ENCODE results near the gene IL22. TPM values are rescaled to one million over a fixed set of nuclear protein-coding genes. Genes with fewer than 3 reads are reported as not detected.

IL22 gene
- total RNA-seq, 1 experiment from 2014 or later = not detected

- H4K20me1 ChIP-seq (ENCODE audit: control insufficient read depth, insufficient read depth, insufficient read length) = no peaks in the 10 kb centered on the region
- no peak overlapping the region for H3K23ac ChIP-seq (ENCODE audit: insufficient read length, low read depth, low read length)
- no peak overlapping the region for H3K56ac ChIP-seq (ENCODE audit: insufficient read length, low read depth, low read length)
- no peak overlapping the region for H2AK5ac ChIP-seq (ENCODE audit: insufficient read length, low read length)
- H2BK120ac ChIP-seq (ENCODE audit: low read depth, low read length, poor library complexity, severe bottlenecking) = no peak overlapping the region
- H2BK5ac ChIP-seq (ENCODE audit: insufficient read length, low read length) = no peak overlapping the region
- H3K4me1 ChIP-seq (ENCODE audit: insufficient read depth, low read length) = peaks cover 3% of the 10 kb centered on the region; the same call in 1 of the 2 replicates
- no peak overlapping the region for H2AFZ ChIP-seq (ENCODE audit: low read length)
- Mint-ChIP-seq H3K36me3 (ENCODE audit: insufficient read depth in 1 of 3, low read depth in 3 of 3) (no peaks in the 10 kb centered on the region), H3K9me3 (no peaks in the 10 kb centered on the region), H3K27ac (no peak overlapping the region), H3K4me3 (no peak overlapping the region), H3K4me1 (peaks cover 18 to 24% of the 10 kb centered on the region in 2 experiments), H3K27me3 (ENCODE audit: low read depth) (no peaks in the 10 kb centered on the region)
- no peak overlapping the region for H4K91ac ChIP-seq (ENCODE audit: insufficient read length, low read depth, low read length)
- no CpG with 5 or more reads among the region's 5 CpGs for WGBS (ENCODE audit: extremely low coverage, insufficient read length, low lambda C conversion rate)
- H2BK12ac ChIP-seq (ENCODE audit: insufficient read length, low read depth, low read length) = no peak overlapping the region
- H3K18ac ChIP-seq (ENCODE audit: insufficient read length, low read depth, low read length) = no peak overlapping the region
- H3K27ac ChIP-seq (ENCODE audit: insufficient read length, low read depth, low read length) = no peak overlapping the region
- H3K4me2 ChIP-seq (ENCODE audit: insufficient read depth, insufficient read length, low read length) = no peak overlapping the region
- H4K8ac ChIP-seq (replicated peaks; ENCODE audit: insufficient read length, low read depth, low read length) = no peak overlapping the region
- no peak overlapping the region for H4K5ac ChIP-seq (ENCODE audit: insufficient read length, low read depth, low read length)
- no peak overlapping the region for H3K9ac ChIP-seq (ENCODE audit: extremely low read depth, insufficient read length, low read length)
- H3K14ac ChIP-seq (ENCODE audit: insufficient read depth, low read length) = no peak overlapping the region
- H2BK20ac ChIP-seq (ENCODE audit: low read depth, low read length, poor library complexity, severe bottlenecking) = no peak overlapping the region
- no peak overlapping the region for H3K4ac ChIP-seq (ENCODE audit: low read depth, low read length)
- H3K27me3 ChIP-seq (ENCODE audit: insufficient read depth, low read length) = no peaks in the 10 kb centered on the region
- no peaks in the 10 kb centered on the region for H3K79me1 ChIP-seq (ENCODE audit: insufficient read depth, low read depth, low read length, poor library complexity, severe bottlenecking)
- DNase-seq = no peak
- no peaks in the 10 kb centered on the region for H3K79me2 ChIP-seq (ENCODE audit: insufficient read depth, low read length)
- TF ChIP-seq CTCF (conservative IDR thresholded peaks at IDR 0.05) = no peak
- no peak overlapping the region for H2BK15ac ChIP-seq (ENCODE audit: low read depth, low read length)
- H3T11ph ChIP-seq (ENCODE audit: low read length) = no peak overlapping the region
- no peaks in the 10 kb centered on the region for H3K9me3 ChIP-seq (ENCODE audit: control insufficient read depth, low read depth, low read length)
- H3K23me2 ChIP-seq (ENCODE audit: insufficient read length, low read depth, low read length, poor library complexity, severe bottlenecking) = no peaks in the 10 kb centered on the region
These were observed 26.0 kb upstream of the IL22 start for GRCh38 chr12:68279227-68280054.
